ENCODE results near the gene DDX41. TPM values are rescaled to one million over a fixed set of nuclear protein-coding genes. Genes with fewer than 3 reads are reported as not detected.

The DDX41 gene
- total and polyA plus RNA-seq, 2 experiments from 2014 or later, result 67.9 to 117 TPM

DNA sequence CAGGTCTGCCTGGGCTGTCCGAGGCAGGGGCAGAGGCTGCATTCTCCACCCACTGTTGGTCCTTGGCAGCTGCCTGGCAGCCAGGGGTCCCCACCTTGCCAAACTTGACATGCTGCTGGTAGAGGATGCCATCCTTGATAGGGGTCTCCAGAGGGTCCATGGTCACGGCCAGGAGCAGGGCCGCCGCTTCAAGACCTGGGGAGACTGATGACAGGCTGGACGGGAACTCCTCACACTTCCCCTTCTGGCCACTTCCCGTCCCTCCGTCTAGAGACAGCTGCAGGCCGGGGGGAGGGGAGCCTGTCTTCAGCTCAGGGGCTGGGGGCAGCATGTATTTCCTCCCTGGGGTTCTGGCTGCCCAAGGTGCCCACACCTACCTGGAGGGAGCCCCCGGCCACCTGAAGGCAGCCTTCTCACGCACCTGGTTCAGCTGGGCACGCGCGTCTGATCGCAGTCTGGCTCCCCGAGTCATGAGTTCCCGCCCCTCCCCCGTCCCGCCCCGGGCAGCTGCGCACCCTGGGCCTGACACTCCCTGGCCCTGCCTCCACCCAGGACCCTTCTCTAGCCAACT is 7.3 kb downstream of the DDX41 start, which contains the start of gene DOK3:
Gene DOK3, minus strand, starts transcription at position 446 of the 571 bp plus-strand sequence. Its CDS starts 286 bp downstream, at position 160.
- TF ChIP-seq EZH2phosphoT487 (IDR thresholded peaks at IDR 0.05; ENCODE audit: insufficient read depth, low read depth), result no peak
- TF ChIP-seq EZH2 (IDR thresholded peaks at IDR 0.05; ENCODE audit: insufficient read depth, poor library complexity, severe bottlenecking), result no peak

GRCh38 chr5:177508837-177509236 is 7.9 kb downstream of the DDX41 start:
- H3K36me3 ChIP-seq (ENCODE audit: low read depth), result no peaks in the 10 kb centered on the region; the same call in 1 of the 2 replicates
- no peak for TF ChIP-seq EZH2 (IDR thresholded peaks at IDR 0.05; ENCODE audit: insufficient read depth, poor library complexity, severe bottlenecking)
- no peak for TF ChIP-seq EZH2phosphoT487 (IDR thresholded peaks at IDR 0.05; ENCODE audit: insufficient read depth, low read depth)
- H3K27ac ChIP-seq, result no peak overlapping the region
- in situ Hi-C loops (cut with MboI), result no loop called here
- no peaks in the 10 kb centered on the region for H3F3A ChIP-seq (ENCODE audit: insufficient read depth)
- WGBS, 2 experiments (ENCODE audit: low coverage in 1 of 2, low lambda C conversion rate in 2 of 2, missing lambda C conversion rate in 2 of 2), result 78 to 86% methylated on average over 7 to 8 of the region's 8 CpGs
- no peak overlapping the region for H3K4me2 ChIP-seq (ENCODE audit: unreplicated experiment)
- H3K4me1 ChIP-seq (ENCODE audit: insufficient read depth), result no peaks in the 10 kb centered on the region
- H3K9me3 ChIP-seq (ENCODE audit: low read depth), result no peaks in the 10 kb centered on the region
- no peak overlapping the region for H3K9ac ChIP-seq
- no peaks in the 10 kb centered on the region for H3K79me2 ChIP-seq (ENCODE audit: insufficient read depth)
- DNase-seq, result no peak
- no peaks in the 10 kb centered on the region for H3K9me2 ChIP-seq (ENCODE audit: insufficient read depth)
- no peaks in the 10 kb centered on the region for H3K27me3 ChIP-seq (replicated peaks; ENCODE audit: insufficient read depth)
- H3K4me3 ChIP-seq, result no peak overlapping the region
- no peak overlapping the region for H2AFZ ChIP-seq
- H4K20me1 ChIP-seq (ENCODE audit: insufficient read depth), result no peaks in the 10 kb centered on the region

More for the DNA sequence above, 7.3 kb downstream of the DDX41 start, which contains the start of gene DOK3:
- Histone ChIP-seq H3F3A (ENCODE audit: insufficient read depth) (no peaks in the 10 kb centered on the region), H3K27me3 (replicated peaks; ENCODE audit: insufficient read depth) (no peaks in the 10 kb centered on the region), H4K20me1 (ENCODE audit: insufficient read depth) (no peaks in the 10 kb centered on the region), H3K9me2 (ENCODE audit: insufficient read depth) (no peaks in the 10 kb centered on the region), H2AFZ (no peak within 1 kb of the TSS), H3K9ac (no peak within 1 kb of the TSS), H3K4me3 (no peak within 1 kb of the TSS), H3K9me3 (ENCODE audit: low read depth) (no peaks in the 10 kb centered on the region), H3K79me2 (ENCODE audit: insufficient read depth) (peaks cover 6% of the 10 kb centered on the region), H3K27ac (no peak within 1 kb of the TSS), H3K4me2 (ENCODE audit: unreplicated experiment) (no peak within 1 kb of the TSS), H3K36me3 (ENCODE audit: low read depth) (no peaks in the 10 kb centered on the region; the same call in 1 of the 2 replicates), H3K4me1 (ENCODE audit: insufficient read depth) (no peaks in the 10 kb centered on the region)
- DNase-seq, result no peak
- in situ Hi-C loops (cut with MboI), result no loop called here
- WGBS, 2 experiments (ENCODE audit: low coverage in 1 of 2, low lambda C conversion rate in 2 of 2, missing lambda C conversion rate in 2 of 2), result 61 to 66% methylated on average over 8 to 17 of the region's 20 CpGs

DNA sequence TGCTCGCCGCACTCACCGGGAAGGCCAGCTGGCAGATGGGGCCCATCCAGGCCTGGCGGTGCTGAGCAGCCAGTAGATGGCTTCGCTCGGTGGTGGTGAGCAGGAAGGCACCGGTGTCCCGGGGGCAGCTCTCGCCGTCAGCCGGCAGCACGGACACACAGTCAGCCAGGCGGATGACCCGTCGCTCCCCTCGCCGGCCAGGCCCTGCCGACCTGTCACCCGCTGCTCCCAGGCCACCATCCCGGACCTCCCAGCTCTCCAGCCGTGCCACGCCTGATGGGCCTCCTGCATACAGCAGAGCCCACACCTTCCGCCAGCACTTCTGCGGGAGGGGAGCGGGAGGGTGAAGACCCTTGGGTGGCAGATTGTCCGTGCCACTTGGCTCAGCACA is 8.5 kb downstream of the DDX41 start:
- Histone ChIP-seq H3K4me1 (ENCODE audit: insufficient read depth) (no peaks in the 10 kb centered on the region), H3K9ac (no peak overlapping the region), H3K79me2 (ENCODE audit: insufficient read depth) (no peaks in the 10 kb centered on the region), H3K36me3 (ENCODE audit: low read depth) (no peaks in the 10 kb centered on the region; the same call in 1 of the 2 replicates), H2AFZ (no peak overlapping the region), H4K20me1 (ENCODE audit: insufficient read depth) (no peaks in the 10 kb centered on the region), H3F3A (ENCODE audit: insufficient read depth) (no peaks in the 10 kb centered on the region), H3K9me3 (ENCODE audit: low read depth) (no peaks in the 10 kb centered on the region), H3K27me3 (replicated peaks; ENCODE audit: insufficient read depth) (no peaks in the 10 kb centered on the region), H3K4me2 (ENCODE audit: unreplicated experiment) (no peak overlapping the region), H3K27ac (no peak overlapping the region), H3K9me2 (ENCODE audit: insufficient read depth) (no peaks in the 10 kb centered on the region), H3K4me3 (no peak overlapping the region)
- 89 to 96% methylated on average over 20 to 26 of the region's 26 CpGs for WGBS, 2 experiments (ENCODE audit: low coverage in 1 of 2, low lambda C conversion rate in 2 of 2, missing lambda C conversion rate in 2 of 2)
- DNase-seq, result no peak
- no peak for TF ChIP-seq EZH2 (IDR thresholded peaks at IDR 0.05; ENCODE audit: insufficient read depth, poor library complexity, severe bottlenecking)
- no peak for TF ChIP-seq EZH2phosphoT487 (IDR thresholded peaks at IDR 0.05; ENCODE audit: insufficient read depth, low read depth)
- in situ Hi-C loops (cut with MboI), result no loop called here

DNA sequence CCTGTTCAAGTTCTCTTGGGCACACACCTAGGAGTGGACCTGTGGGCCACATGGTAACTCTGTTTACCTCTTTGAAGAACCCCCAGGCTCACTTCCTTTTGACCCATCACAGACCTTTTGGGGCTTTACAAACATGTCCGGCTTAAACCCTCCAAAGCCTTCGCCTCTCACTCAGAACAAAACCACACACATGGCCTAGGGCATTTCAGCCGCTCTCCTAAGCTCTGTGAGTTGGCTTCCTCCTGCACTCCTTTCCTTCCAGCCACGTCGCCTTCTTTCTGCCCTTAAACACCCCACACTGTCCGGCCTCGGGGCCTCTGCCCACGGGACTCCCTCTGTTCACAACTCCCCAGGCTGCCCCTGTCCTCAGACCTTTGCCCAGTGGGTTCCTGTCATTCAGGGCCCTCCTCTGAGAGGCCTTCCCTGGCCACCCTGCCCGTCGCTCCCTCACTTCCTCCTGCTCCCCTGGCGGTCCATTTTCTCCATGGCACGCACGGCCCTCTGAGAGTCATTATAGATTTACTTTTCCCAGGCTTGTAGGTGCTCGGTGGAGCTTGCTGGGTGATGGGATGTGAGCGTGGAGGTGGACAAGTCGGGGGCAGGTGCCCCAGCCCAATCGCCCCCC is 9.1 kb downstream of the DDX41 start:
- Histone ChIP-seq H2AFZ (no peak overlapping the region), H4K20me1 (ENCODE audit: insufficient read depth) (no peaks in the 10 kb centered on the region), H3K79me2 (ENCODE audit: insufficient read depth) (no peaks in the 10 kb centered on the region), H3K36me3 (ENCODE audit: low read depth) (no peaks in the 10 kb centered on the region; the same call in 1 of the 2 replicates), H3K9ac (no peak overlapping the region), H3K9me2 (ENCODE audit: insufficient read depth) (no peaks in the 10 kb centered on the region), H3K27ac (no peak overlapping the region), H3F3A (ENCODE audit: insufficient read depth) (no peaks in the 10 kb centered on the region), H3K4me2 (ENCODE audit: unreplicated experiment) (no peak overlapping the region), H3K4me1 (ENCODE audit: insufficient read depth) (no peaks in the 10 kb centered on the region), H3K9me3 (ENCODE audit: low read depth) (no peaks in the 10 kb centered on the region), H3K4me3 (no peak overlapping the region), H3K27me3 (replicated peaks; ENCODE audit: insufficient read depth) (no peaks in the 10 kb centered on the region)
- TF ChIP-seq EZH2 (IDR thresholded peaks at IDR 0.05; ENCODE audit: insufficient read depth, poor library complexity, severe bottlenecking) (no peak), EZH2phosphoT487 (IDR thresholded peaks at IDR 0.05; ENCODE audit: insufficient read depth, low read depth) (no peak)
- 94% methylated on average over 17 of the region's 17 CpGs for WGBS, 2 experiments (ENCODE audit: low coverage in 1 of 2, low lambda C conversion rate in 2 of 2, missing lambda C conversion rate in 2 of 2)
- no peak for DNase-seq
- in situ Hi-C loops (cut with MboI), result no loop called here

All from GM23248 (cell line).